ENCODE results near the gene SMARCAL1.

GRCh38 chr2:216389570-216389969 is 22.7 kb upstream of the SMARCAL1 start:
- TF ChIP-seq EZH2 (IDR thresholded peaks at IDR 0.05; ENCODE audit: borderline replicate concordance) (no peak), CTCF (IDR thresholded peaks at IDR 0.05; ENCODE audit: poor library complexity) (no peak)

All from hepatocyte (in vitro differentiated cells).